ENCODE measurements around the gene STK32B. TPM values are rescaled to one million over a fixed set of nuclear protein-coding genes. Genes with fewer than 3 reads are reported as not detected.

The STK32B gene
- total and polyA plus RNA-seq, 3 donors from 2014 or later, result 17.5 to 29.7 (median 22.6) TPM

- no peaks in the 10 kb centered on the region for H3K4me1 ChIP-seq
- no peak for DNase-seq
- H3K9me3 ChIP-seq, result no peaks in the 10 kb centered on the region
- H3K27ac ChIP-seq, result no peak overlapping the region
- TF ChIP-seq, protein P1, sequence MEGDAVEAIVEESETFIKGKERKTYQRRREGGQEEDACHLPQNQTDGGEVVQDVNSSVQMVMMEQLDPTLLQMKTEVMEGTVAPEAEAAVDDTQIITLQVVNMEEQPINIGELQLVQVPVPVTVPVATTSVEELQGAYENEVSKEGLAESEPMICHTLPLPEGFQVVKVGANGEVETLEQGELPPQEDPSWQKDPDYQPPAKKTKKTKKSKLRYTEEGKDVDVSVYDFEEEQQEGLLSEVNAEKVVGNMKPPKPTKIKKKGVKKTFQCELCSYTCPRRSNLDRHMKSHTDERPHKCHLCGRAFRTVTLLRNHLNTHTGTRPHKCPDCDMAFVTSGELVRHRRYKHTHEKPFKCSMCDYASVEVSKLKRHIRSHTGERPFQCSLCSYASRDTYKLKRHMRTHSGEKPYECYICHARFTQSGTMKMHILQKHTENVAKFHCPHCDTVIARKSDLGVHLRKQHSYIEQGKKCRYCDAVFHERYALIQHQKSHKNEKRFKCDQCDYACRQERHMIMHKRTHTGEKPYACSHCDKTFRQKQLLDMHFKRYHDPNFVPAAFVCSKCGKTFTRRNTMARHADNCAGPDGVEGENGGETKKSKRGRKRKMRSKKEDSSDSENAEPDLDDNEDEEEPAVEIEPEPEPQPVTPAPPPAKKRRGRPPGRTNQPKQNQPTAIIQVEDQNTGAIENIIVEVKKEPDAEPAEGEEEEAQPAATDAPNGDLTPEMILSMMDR (IDR thresholded peaks at IDR 0.05), result no peak
- no peak for TF ChIP-seq POLR2A (IDR thresholded peaks at IDR 0.05)
- H3K4me3 ChIP-seq, result no peak overlapping the region
- intact Hi-C loops (cut with DNase I; ENCODE audit: low total_unique reads), result no loop called here
- WGBS, 2 donors, result 93 to 98% methylated on average over 2 of the region's 2 CpGs
- H3K27me3 ChIP-seq, result no peaks in the 10 kb centered on the region
- H3K36me3 ChIP-seq (ENCODE audit: low read depth, missing control alignments), result no peaks in the 10 kb centered on the region
Observed at GRCh38 chr4:5028480-5028879, 22.8 kb upstream of the STK32B start.

- H3K9me3 ChIP-seq, result no peaks in the 10 kb centered on the region
- no peak overlapping the region for H3K4me3 ChIP-seq
- DNase-seq, result no peak
- TF ChIP-seq, protein P1 (IDR thresholded peaks at IDR 0.05), result no peak
- TF ChIP-seq POLR2A (IDR thresholded peaks at IDR 0.05), result no peak
- H3K27me3 ChIP-seq, result no peaks in the 10 kb centered on the region
- WGBS, 2 donors, result 82% methylated on average over 8 of the region's 8 CpGs
- H3K27ac ChIP-seq, result no peak overlapping the region
- H3K4me1 ChIP-seq, result no peaks in the 10 kb centered on the region
- intact Hi-C loops (cut with DNase I; ENCODE audit: low total_unique reads), result no loop called here
- H3K36me3 ChIP-seq (ENCODE audit: low read depth, missing control alignments), result no peaks in the 10 kb centered on the region
Observed at GRCh38 chr4:5029447-5029846, 21.8 kb upstream of the STK32B start.

DNA sequence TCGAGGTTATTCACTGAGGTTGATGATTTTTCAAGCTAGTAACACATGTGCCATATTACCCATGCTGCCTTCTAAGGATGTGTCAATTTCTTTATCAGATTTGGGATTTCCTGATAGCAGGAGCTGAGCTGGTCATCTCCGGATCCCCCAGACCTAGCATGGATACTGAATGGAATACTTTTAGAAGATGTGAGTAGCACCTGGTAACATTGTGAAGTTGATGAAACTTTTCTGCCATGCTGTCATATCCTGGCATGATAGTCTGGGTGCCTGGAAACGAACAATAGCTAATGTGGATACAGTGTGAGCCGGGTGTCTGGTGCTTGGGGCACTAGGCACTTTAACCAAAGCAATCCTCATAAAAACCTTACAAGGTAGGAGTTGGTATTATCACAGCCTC lies 21.1 kb upstream of the STK32B start:
- WGBS, 2 donors, result 89 to 95% methylated on average over 4 of the region's 4 CpGs
- intact Hi-C loops (cut with DNase I; ENCODE audit: low total_unique reads), result no loop called here
- Histone ChIP-seq H3K27me3 (no peaks in the 10 kb centered on the region), H3K36me3 (ENCODE audit: low read depth, missing control alignments) (no peaks in the 10 kb centered on the region), H3K4me1 (no peaks in the 10 kb centered on the region), H3K4me3 (no peak overlapping the region), H3K27ac (no peak overlapping the region), H3K9me3 (no peaks in the 10 kb centered on the region)
- TF ChIP-seq POLR2A (IDR thresholded peaks at IDR 0.05), result no peak
- TF ChIP-seq, protein P1 (IDR thresholded peaks at IDR 0.05), result no peak
- DNase-seq, result no peak

DNA sequence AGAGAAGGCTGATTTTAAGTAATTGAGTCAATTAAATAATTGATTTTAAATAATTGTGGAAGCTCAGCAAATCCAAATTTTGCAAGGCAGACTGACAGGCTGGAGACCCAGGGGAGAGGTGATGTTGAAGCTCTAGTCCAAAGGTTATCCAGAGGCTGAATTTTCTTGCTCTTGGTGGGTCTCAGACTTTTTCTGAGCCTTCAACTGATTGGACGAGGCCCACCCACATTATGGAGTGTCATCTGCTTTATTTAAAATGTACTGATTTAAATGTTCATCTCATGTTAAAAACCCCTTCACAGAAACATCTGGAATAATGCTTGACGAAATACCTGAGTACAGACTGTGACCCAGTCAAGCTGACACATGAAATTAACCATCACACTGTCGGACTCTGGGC lies 20.4 kb upstream of the STK32B start:
- 96 to 100% methylated on average over 3 of the region's 3 CpGs for WGBS, 2 donors
- no peak for DNase-seq
- intact Hi-C loops (cut with DNase I; ENCODE audit: low total_unique reads), result no loop called here

DNA sequence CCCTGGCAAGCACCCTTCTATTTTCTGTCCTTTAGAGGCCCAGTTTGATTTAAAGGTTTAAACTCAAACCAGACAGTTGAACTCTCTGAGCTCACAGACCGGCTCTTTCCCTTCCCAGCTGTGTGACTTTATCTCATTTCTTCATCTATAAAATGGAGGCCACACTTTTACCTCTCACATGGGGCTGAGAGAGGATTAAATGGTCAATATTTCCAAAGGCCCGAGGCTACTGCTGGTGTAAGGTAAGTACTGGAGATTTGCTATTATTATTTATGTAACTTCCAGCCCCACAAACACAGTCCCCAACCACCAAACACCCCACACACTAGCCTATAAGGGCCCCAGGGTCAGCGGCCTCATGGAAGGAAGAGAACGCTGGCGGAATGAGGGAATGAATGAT lies 18.5 kb upstream of the STK32B start:
- TF ChIP-seq, protein P1 (IDR thresholded peaks at IDR 0.05), result no peak
- no peak for TF ChIP-seq POLR2A (IDR thresholded peaks at IDR 0.05)
- intact Hi-C loops (cut with DNase I; ENCODE audit: low total_unique reads), result no loop called here
- Histone ChIP-seq H3K4me1 (no peaks in the 10 kb centered on the region), H3K36me3 (ENCODE audit: low read depth, missing control alignments) (no peaks in the 10 kb centered on the region), H3K4me3 (no peak overlapping the region), H3K27ac (no peak overlapping the region), H3K9me3 (no peaks in the 10 kb centered on the region), H3K27me3 (no peaks in the 10 kb centered on the region)
- no peak for DNase-seq
- 68 to 72% methylated on average over 5 of the region's 5 CpGs for WGBS, 2 donors

More for the DNA sequence above, 20.4 kb upstream of the STK32B start:
- Histone ChIP-seq H3K4me3 (no peak overlapping the region), H3K27ac (no peak overlapping the region), H3K27me3 (no peaks in the 10 kb centered on the region), H3K9me3 (no peaks in the 10 kb centered on the region), H3K4me1 (no peaks in the 10 kb centered on the region), H3K36me3 (ENCODE audit: low read depth, missing control alignments) (no peaks in the 10 kb centered on the region)
- TF ChIP-seq, protein P1 (IDR thresholded peaks at IDR 0.05), result no peak
- TF ChIP-seq POLR2A (IDR thresholded peaks at IDR 0.05), result no peak
